GM18498 (cell line): ENCODE measurements around the gene ANO2.

Source experiments
- ATAC-seq: cut with Tn5 transposase; IDR thresholded peaks from one replicate; pipeline ENCODE4 v1.9.1; 2021; ENCODE audit warnings: mild to moderate bottlenecking, moderate library complexity; ENCODE audit not compliant: unreplicated experiment

ANO2 gene

DNA sequence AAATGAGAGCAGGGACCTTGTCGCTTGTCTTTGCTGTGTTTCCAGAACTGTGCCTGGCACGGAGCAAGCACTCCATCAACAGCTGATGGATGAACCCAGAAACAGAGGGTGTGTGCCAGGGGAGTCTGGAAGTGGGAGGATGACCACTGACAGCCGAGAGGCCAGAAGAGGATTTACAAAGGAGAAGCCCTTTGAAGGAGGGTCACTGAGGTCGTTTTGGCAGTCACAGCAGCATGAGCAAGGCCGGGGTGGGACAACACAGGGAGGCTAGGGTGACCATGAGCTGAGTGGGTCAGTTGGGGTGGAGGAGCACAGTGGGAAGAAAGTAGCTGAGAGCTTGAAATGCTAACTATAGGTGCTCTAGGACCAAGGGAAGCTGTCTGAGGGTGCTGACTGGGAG is 313.6 kb downstream of the ANO2 start:
- no peak for ATAC-seq

DNA sequence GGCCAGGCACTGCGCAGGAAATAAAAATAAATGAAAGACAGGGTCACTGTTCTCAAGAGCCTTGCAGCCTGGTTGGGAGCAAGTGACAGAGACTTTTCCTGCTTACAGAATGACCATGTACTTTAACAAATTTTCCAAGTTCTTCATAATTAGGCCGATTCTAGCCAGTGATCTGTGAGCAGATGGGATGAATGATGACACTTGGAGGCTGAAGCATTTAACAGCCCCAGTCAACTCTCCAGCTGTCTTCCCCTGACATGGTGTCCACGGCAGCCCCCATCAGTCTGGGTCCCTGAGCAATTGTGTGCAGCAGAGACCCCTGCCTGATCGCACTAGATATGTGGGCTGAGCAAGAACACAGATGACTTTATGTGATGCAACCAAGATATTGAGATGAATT is 314.3 kb downstream of the ANO2 start:
- ATAC-seq: no peak

- no peak for ATAC-seq
Observed at GRCh38 chr12:5628501-5628900, 316.6 kb downstream of the ANO2 start.

DNA sequence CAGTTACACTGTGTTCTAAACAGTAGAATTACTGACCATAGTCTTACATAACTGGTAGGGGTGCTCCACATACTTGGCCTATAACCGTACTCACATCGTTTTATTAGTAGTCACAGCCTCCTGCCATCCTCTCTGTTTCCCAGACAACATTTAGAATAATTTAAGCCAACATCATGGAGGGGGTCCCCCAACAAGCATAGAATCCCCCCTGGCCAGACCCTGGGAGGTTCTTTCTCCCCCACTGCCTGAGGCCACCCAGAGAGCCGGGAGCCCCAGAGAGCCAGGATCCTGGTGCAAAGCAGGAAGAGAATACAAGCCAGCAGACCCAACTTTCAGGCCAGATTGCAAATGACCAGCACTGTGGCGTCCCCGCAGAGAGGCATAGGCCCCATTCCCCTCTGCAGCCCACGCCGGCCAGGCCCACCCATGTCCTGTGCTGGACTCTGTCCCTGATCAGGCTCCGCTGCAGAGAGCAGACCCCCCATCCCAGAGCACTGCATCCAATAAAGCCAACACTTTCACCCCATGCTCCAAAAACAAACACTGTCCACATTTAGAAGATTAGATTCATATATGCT is 317.9 kb downstream of the ANO2 start:
- ATAC-seq: no peak

DNA sequence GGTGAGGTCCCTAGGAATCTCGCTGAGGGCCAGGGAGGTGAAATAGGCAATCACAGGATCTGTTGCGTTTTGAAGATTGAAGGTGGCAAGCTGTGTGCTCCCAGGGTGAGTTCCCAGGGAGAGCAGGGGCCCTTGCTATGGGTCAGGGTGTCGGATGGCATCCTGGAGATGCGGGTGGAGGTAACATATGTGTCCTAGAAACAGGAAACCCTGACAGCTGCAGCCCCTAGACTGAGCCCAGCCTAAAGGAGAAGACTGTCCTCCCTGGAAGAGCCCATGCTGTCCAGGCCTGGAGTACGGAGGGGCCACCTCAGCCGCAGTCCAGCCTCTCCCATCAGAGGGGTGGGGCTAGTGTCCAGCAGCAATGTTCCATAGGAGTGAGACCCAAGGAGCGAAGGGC is 318.9 kb downstream of the ANO2 start:
- ATAC-seq: no peak

DNA sequence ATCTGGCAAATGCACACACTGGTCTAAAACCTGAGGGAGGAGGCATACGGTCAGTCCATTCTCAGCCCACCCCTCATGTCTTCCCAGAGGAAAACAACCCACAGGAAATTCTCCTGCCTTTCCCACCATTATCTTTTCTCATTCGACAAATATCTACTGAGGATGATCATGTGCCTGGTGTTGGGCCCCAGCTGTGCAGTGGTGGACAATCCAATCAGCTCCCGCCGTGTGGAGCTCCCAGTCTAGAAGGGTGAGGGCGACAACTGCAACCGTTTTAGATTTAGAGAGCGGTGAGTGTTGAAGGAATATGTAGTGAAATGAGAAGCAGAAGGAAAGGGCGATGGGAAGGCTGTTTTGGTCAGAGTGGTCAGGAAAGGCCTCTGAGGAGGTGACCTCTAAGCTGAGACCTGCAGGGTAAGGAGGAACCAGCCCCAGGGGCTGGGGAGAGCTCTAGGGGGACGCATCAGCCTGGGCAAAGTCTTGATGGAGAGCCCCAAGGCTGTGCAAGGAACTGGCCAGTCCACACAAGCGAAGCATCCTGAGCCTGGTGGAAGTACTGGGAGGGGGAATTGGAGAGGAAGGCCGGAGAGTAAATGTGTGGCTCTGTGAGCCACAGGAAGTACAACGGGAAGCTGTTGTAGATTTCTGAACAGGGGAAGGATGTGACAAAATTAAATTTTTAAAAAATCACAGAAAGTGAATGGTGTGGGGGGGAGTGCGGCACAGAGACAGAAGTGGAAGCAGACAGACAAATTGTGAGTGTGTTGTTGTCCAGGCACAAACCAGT is 320.4 kb downstream of the ANO2 start:
- no peak for ATAC-seq

DNA sequence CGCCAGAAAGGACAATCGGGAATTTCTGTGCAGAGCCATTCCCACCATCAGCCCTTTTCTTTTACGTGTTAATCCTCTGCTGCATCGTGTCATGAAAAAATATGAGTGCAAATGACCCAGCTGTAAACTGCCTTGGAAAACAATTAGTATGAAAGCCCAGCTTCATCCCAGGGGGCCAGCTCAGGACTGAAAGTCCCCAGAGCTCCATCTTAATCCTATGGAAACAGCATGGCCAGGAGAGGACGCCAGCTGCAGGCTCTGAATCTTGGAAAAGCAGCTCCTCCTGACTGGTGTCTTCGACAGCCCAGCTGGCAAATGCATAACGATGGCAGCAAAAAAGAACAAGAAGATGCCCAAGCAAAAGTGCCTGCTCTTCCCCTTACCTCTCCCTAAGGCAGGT is 321.6 kb downstream of the ANO2 start:
- ATAC-seq: no peak

GRCh38 chr12:5622280-5622679 is 322.8 kb downstream of the ANO2 start:
- ATAC-seq: no peak

- ATAC-seq: no peak
Observed at GRCh38 chr12:5621329-5621728, 323.7 kb downstream of the ANO2 start.

GRCh38 chr12:5620896-5621295 is 324.2 kb downstream of the ANO2 start:
- no peak for ATAC-seq

GRCh38 chr12:5619628-5620027 is 325.4 kb downstream of the ANO2 start:
- ATAC-seq: no peak

GRCh38 chr12:5616854-5617253 is 328.2 kb downstream of the ANO2 start:
- ATAC-seq: no peak

GRCh38 chr12:5615760-5616159 is 329.3 kb downstream of the ANO2 start:
- ATAC-seq: no peak

- ATAC-seq: no peak
Observed at GRCh38 chr12:5614256-5614655, 330.8 kb downstream of the ANO2 start.

GRCh38 chr12:5612556-5613410 is 332.3 kb downstream of the ANO2 start:
- no peak for ATAC-seq

GRCh38 chr12:5611162-5611561 is 333.9 kb downstream of the ANO2 start:
- no peak for ATAC-seq

GRCh38 chr12:5599378-5599777 is 345.7 kb downstream of the ANO2 start:
- no peak for ATAC-seq

- no peak for ATAC-seq
Observed at GRCh38 chr12:5593998-5594397, 351.1 kb downstream of the ANO2 start.

- no peak for ATAC-seq
Observed at GRCh38 chr12:5593086-5593485, 352.0 kb downstream of the ANO2 start.

- ATAC-seq: no peak
Observed at GRCh38 chr12:5592310-5592709, 352.7 kb downstream of the ANO2 start.

DNA sequence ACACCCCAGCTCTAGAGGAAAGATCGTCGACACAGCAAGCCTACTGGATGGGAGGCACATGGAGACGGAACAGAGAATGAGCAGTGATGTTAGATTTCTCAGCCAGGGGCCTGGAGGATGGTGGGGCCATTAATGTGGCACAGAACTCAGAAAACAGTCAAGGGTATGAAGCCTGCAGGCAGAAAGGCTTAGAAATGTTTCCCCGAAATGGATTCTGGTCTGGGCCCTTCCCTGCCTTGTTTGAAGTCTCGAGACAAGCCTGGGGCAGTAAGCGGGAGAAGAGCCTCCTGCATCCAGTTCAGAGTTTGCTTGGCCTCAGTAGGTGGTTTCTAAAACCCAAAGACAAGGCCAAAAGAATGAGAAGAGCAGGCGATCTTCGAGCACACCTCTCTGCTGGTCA is 354.7 kb downstream of the ANO2 start:
- ATAC-seq: no peak

DNA sequence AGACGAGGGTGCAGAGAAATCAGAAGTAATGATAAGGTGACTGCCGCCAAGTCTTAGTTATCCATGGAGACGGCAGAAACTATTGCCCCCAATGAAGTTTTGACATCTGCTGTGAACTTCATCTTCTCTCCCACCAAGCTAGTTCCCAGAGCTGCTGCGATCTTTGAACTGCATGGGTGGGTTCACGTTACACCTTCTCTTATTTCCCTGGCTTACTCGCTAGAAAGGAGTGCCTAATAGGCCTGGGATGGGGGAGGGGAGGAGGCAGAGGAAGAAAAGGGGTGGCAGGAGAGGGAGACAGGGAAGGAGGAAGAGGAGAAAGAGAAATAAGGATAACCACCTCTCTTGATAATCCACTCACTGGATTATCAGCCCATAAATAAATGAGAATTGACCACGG is 356.0 kb downstream of the ANO2 start:
- ATAC-seq: no peak
